ENCODE results near the gene NDEL1.

Gene NDEL1

GRCh38 chr17:8476741-8477140 is 41.1 kb downstream of the NDEL1 start:
- TF ChIP-seq NFIC (IDR thresholded peaks at IDR 0.05) (no peak), REST (IDR thresholded peaks at IDR 0.05; ENCODE audit: low read depth) (no peak), TAF1 (IDR thresholded peaks at IDR 0.05; ENCODE audit: low read depth) (no peak)

GRCh38 chr17:8477171-8477570 is 41.5 kb downstream of the NDEL1 start:
- TF ChIP-seq EGR1 (IDR thresholded peaks at IDR 0.05) = no peak
- TF ChIP-seq CREB1 (IDR thresholded peaks at IDR 0.05; ENCODE audit: low read depth) = no peak

GRCh38 chr17:8477715-8478441 is 42.2 kb downstream of the NDEL1 start:
- TF ChIP-seq MAX (IDR thresholded peaks at IDR 0.05) = no peak
- no peak for TF ChIP-seq TCF12 (IDR thresholded peaks at IDR 0.05; ENCODE audit: low read depth)
- TF ChIP-seq CEBPB (IDR thresholded peaks at IDR 0.05) = no peak

GRCh38 chr17:8479431-8479947 is 43.8 kb downstream of the NDEL1 start:
- TF ChIP-seq NFIC (IDR thresholded peaks at IDR 0.05) (no peak), CEBPB (IDR thresholded peaks at IDR 0.05) (no peak), EP300 (IDR thresholded peaks at IDR 0.05; ENCODE audit: borderline replicate concordance) (no peak)

GRCh38 chr17:8480011-8480976 is 44.6 kb downstream of the NDEL1 start:
- TF ChIP-seq CREB1 (IDR thresholded peaks at IDR 0.05; ENCODE audit: low read depth) = no peak
- TF ChIP-seq YY1 (IDR thresholded peaks at IDR 0.05; ENCODE audit: low read depth) = no peak

- TF ChIP-seq FOXM1 (IDR thresholded peaks at IDR 0.05; ENCODE audit: borderline replicate concordance, low read depth) = no peak
- TF ChIP-seq ZBTB7A (IDR thresholded peaks at IDR 0.05; ENCODE audit: low read depth) = no peak
- no peak for TF ChIP-seq TCF12 (IDR thresholded peaks at IDR 0.05; ENCODE audit: low read depth)
- TF ChIP-seq YY1 (IDR thresholded peaks at IDR 0.05; ENCODE audit: low read depth) = no peak
- no peak for TF ChIP-seq USF1 (IDR thresholded peaks at IDR 0.05)
- TF ChIP-seq TEAD4 (IDR thresholded peaks at IDR 0.05) = no peak
Observed at GRCh38 chr17:8481089-8481488, 45.4 kb downstream of the NDEL1 start.

- TF ChIP-seq USF1 (IDR thresholded peaks at IDR 0.05) (no peak), CREB1 (IDR thresholded peaks at IDR 0.05; ENCODE audit: low read depth) (no peak), TEAD4 (IDR thresholded peaks at IDR 0.05) (no peak), CEBPB (IDR thresholded peaks at IDR 0.05) (no peak), REST (IDR thresholded peaks at IDR 0.05; ENCODE audit: low read depth) (no peak), EGR1 (IDR thresholded peaks at IDR 0.05) (no peak), EP300 (IDR thresholded peaks at IDR 0.05; ENCODE audit: borderline replicate concordance) (no peak), NFIC (IDR thresholded peaks at IDR 0.05) (no peak)
Observed at GRCh38 chr17:8481703-8482102, 46.0 kb downstream of the NDEL1 start.

Data from Ishikawa (cell line).